ENCODE results near the gene SERPINA6.

DNA sequence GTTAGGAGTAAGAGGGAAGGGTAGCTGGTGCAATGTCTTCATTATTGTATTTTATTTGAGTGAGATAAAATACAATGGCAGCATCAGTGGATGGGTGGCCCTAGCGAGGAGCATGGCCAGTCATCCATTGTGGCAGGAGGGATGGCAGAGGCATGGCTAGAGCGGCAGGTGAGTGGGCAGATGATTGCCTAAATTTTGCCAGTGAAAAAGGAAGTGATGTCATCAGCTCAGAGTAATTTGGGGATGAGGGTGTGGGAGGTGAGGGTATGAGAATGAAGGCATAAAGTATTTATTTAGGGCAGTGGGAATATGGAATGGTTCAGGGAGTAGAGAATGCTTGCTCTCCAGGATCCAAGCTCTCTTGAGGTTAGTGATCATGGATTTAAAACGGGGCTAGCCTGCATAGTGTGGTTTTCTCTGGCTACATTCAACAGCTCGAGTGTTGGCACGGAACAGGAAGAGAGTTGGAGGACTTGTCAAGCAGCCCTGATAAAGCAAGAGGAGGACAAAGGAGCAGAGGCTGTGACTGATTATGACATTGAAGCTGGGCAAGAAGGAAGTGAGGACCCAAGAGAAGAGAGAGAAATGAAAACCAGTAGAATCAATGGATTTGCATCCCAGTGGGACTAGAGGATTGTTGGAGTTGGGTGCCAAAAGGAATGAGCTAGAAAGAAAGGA is 18.7 kb upstream of the SERPINA6 start:
- TF ChIP-seq, protein P1, sequence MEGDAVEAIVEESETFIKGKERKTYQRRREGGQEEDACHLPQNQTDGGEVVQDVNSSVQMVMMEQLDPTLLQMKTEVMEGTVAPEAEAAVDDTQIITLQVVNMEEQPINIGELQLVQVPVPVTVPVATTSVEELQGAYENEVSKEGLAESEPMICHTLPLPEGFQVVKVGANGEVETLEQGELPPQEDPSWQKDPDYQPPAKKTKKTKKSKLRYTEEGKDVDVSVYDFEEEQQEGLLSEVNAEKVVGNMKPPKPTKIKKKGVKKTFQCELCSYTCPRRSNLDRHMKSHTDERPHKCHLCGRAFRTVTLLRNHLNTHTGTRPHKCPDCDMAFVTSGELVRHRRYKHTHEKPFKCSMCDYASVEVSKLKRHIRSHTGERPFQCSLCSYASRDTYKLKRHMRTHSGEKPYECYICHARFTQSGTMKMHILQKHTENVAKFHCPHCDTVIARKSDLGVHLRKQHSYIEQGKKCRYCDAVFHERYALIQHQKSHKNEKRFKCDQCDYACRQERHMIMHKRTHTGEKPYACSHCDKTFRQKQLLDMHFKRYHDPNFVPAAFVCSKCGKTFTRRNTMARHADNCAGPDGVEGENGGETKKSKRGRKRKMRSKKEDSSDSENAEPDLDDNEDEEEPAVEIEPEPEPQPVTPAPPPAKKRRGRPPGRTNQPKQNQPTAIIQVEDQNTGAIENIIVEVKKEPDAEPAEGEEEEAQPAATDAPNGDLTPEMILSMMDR (IDR thresholded peaks at IDR 0.05): no peak
- TF ChIP-seq POLR2A (IDR thresholded peaks at IDR 0.05): no peak

Measured in testis (tissue), 2 donors.